GM12891 (cell line): ENCODE measurements around the gene UBQLN4.

Experiments used
- PAX5 ChIP-seq: IDR thresholded peaks from 2 replicates; pipeline ENCODE4 v1.6.1; 2011; ENCODE audit warnings: low read length, moderate library complexity, mild to moderate bottlenecking; ENCODE audit not compliant: insufficient read depth, severe bottlenecking
- POLR2AphosphoS5 ChIP-seq: IDR thresholded peaks from 2 replicates; pipeline ENCODE4 v1.6.1; 2011; ENCODE audit warnings: low read depth, low read length, control low read depth

DNA sequence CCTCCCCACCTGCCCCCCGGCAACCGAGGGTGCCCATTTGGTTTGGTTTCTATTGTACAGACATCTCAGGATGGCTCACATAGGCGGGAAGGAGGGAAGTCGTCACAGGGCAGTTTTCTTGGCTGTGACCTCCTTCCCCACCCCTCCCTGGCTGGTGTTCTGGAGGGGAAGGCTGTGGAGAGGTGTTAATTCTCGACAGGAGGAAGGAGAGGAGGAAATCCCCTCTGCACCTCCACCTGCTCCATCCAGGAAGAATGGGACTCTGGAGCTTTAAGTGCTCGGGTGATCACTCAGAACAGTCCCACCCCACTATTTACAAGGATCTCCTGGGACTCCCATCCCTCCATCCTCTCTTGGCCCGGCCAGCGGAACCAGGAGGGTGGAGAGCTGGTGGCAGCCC, 21.1 kb upstream of the UBQLN4 start:
- TF ChIP-seq PAX5 (no peak), POLR2AphosphoS5 (no peak)
